GM23338 (cell line): ENCODE results near the gene MKLN1.

Source experiments
- CREB1 ChIP-seq: fragments of 250-450 bp; sonication (Bioruptor Pico); IDR thresholded peaks from 2 replicates; pipeline ENCODE4 v1.5.0; 2020; ENCODE audit warnings: low read depth, mild to moderate bottlenecking, moderate library complexity
- EZH2 ChIP-seq: fragments of 200-600 bp; sonication (generic); IDR thresholded peaks from one replicate; pipeline ENCODE4 v1.8.0; 2017; ENCODE audit warnings: antibody characterized with exemption, mild to moderate bottlenecking, low read depth; ENCODE audit not compliant: unreplicated experiment
- EZH2phosphoT487 ChIP-seq: fragments of 200-600 bp; sonication (generic); IDR thresholded peaks from one replicate; pipeline ENCODE4 v1.8.1; 2018; ENCODE audit warnings: antibody characterized with exemption; ENCODE audit not compliant: unreplicated experiment
- JUNB ChIP-seq: IDR thresholded peaks from one replicate; pipeline ENCODE4 v1.6.1; 2016; ENCODE audit warnings: antibody characterized with exemption; ENCODE audit not compliant: unreplicated experiment
- POLR2AphosphoS5 ChIP-seq: IDR thresholded peaks from 2 replicates; pipeline ENCODE4 v1.6.1; 2016; ENCODE audit warnings: antibody characterized with exemption, low read depth
- STAT1 ChIP-seq: IDR thresholded peaks from one replicate; pipeline ENCODE4 v1.6.1; 2016; ENCODE audit warnings: antibody characterized with exemption; ENCODE audit not compliant: unreplicated experiment
- ZNF331 ChIP-seq: fragments of 250-450 bp; sonication (Bioruptor Pico); IDR thresholded peaks from 2 replicates; pipeline ENCODE4 v1.5.0; 2020; ENCODE audit warnings: low read depth, mild to moderate bottlenecking, moderate library complexity
- TF ChIP-seq, protein P1 (sequence below), 2 experiments: fragments of 200-600 bp in 1 of 2; sonication (generic) in 1 of 2; conservative IDR thresholded peaks; 2 replicates each; pipeline versions ENCODE4 v1.5.1 to v1.6.1; 2016 to 2017; ENCODE audit warnings: antibody characterized with exemption in 2 of 2, low read depth in 2 of 2, mild to moderate bottlenecking in 2 of 2, moderate library complexity in 1 of 2
- TF ChIP-seq, protein P2 (sequence below): IDR thresholded peaks from one replicate; pipeline ENCODE4 v1.6.1; 2018; ENCODE audit warnings: antibody characterized with exemption; ENCODE audit not compliant: unreplicated experiment
- TF ChIP-seq, protein P3 (sequence below): IDR thresholded peaks from 2 replicates; pipeline ENCODE4 v1.6.1; 2016; ENCODE audit warnings: antibody characterized with exemption

GRCh38 chr7:131521651-131522163 is 194.0 kb downstream of the MKLN1 start:
- TF ChIP-seq, protein P1, sequence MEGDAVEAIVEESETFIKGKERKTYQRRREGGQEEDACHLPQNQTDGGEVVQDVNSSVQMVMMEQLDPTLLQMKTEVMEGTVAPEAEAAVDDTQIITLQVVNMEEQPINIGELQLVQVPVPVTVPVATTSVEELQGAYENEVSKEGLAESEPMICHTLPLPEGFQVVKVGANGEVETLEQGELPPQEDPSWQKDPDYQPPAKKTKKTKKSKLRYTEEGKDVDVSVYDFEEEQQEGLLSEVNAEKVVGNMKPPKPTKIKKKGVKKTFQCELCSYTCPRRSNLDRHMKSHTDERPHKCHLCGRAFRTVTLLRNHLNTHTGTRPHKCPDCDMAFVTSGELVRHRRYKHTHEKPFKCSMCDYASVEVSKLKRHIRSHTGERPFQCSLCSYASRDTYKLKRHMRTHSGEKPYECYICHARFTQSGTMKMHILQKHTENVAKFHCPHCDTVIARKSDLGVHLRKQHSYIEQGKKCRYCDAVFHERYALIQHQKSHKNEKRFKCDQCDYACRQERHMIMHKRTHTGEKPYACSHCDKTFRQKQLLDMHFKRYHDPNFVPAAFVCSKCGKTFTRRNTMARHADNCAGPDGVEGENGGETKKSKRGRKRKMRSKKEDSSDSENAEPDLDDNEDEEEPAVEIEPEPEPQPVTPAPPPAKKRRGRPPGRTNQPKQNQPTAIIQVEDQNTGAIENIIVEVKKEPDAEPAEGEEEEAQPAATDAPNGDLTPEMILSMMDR (conservative IDR thresholded peaks at IDR 0.05; ENCODE audit: low read depth in 2 of 2): no peak
- TF ChIP-seq EZH2phosphoT487 (no peak), CREB1 (CRISPR knock-in tag) (no peak), EZH2 (no peak), POLR2AphosphoS5 (no peak), ZNF331 (no peak), STAT1 (no peak), JUNB (no peak)
- TF ChIP-seq, protein P2, sequence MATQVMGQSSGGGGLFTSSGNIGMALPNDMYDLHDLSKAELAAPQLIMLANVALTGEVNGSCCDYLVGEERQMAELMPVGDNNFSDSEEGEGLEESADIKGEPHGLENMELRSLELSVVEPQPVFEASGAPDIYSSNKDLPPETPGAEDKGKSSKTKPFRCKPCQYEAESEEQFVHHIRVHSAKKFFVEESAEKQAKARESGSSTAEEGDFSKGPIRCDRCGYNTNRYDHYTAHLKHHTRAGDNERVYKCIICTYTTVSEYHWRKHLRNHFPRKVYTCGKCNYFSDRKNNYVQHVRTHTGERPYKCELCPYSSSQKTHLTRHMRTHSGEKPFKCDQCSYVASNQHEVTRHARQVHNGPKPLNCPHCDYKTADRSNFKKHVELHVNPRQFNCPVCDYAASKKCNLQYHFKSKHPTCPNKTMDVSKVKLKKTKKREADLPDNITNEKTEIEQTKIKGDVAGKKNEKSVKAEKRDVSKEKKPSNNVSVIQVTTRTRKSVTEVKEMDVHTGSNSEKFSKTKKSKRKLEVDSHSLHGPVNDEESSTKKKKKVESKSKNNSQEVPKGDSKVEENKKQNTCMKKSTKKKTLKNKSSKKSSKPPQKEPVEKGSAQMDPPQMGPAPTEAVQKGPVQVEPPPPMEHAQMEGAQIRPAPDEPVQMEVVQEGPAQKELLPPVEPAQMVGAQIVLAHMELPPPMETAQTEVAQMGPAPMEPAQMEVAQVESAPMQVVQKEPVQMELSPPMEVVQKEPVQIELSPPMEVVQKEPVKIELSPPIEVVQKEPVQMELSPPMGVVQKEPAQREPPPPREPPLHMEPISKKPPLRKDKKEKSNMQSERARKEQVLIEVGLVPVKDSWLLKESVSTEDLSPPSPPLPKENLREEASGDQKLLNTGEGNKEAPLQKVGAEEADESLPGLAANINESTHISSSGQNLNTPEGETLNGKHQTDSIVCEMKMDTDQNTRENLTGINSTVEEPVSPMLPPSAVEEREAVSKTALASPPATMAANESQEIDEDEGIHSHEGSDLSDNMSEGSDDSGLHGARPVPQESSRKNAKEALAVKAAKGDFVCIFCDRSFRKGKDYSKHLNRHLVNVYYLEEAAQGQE: no peak
- TF ChIP-seq, protein P3, sequence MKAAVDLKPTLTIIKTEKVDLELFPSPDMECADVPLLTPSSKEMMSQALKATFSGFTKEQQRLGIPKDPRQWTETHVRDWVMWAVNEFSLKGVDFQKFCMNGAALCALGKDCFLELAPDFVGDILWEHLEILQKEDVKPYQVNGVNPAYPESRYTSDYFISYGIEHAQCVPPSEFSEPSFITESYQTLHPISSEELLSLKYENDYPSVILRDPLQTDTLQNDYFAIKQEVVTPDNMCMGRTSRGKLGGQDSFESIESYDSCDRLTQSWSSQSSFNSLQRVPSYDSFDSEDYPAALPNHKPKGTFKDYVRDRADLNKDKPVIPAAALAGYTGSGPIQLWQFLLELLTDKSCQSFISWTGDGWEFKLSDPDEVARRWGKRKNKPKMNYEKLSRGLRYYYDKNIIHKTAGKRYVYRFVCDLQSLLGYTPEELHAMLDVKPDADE: no peak
